Measurements from ENCODE around the gene TRIM5.
"Not testable (repeated sequence)": the region's sequence is repeated elsewhere in the genome, so short reads cannot be mapped to it uniquely, and the experiment has no call there.

Gene TRIM5

DNA sequence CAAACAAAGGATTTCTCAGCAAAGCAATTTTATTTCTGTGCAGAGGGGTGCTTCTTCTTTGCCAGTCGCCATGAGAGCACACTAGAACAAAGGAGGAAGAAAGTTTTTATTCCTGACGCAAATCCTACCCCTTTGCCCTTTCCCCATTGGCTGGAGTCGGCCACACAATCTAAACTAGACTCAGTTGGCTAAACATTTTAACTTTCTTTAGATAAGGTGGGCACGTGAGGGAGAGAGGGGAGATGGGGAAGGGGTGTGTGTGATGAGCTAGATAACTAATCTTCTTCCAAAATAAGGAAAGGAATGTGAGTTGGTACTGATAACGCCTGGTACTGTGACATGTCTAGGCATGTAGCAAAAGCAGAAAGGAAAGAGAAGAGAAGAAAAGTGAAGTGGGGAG lies 5.3 kb upstream of the TRIM5 start:
- H3K4me3 ChIP-seq (ENCODE audit: low read depth, low read length), result peak overlapping the region; percentile 13

DNA sequence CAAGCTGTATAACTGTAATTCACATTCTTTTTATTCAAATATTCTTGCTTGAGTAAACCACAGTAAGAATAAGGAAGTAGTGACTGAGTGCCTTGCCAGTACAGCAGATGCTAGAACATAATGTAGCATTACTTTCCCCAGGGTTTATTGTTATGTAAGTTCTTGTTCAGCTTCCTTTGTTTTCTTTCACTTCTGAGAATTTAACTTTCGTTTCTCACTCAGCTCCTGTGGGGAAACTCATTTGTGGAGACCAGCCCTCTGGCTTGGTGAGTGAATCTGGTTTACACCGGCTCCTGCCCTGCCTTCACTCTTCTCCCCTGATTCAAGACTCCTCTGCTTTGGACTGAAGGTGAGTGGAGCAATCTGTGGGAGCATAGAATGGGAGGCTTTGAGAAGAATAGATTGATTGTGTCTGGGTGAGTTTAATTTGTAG lies 4.7 kb upstream of the TRIM5 start, which contains the start of gene TRIM22:
Gene TRIM22 (plus strand): TSS at position 240 of the 433 bp plus-strand sequence. CDS start 6,443 bp downstream, outside the sequence.
- H3K4me3 ChIP-seq (ENCODE audit: low read depth, low read length), result peak within 1 kb of the TSS; percentile 13

DNA sequence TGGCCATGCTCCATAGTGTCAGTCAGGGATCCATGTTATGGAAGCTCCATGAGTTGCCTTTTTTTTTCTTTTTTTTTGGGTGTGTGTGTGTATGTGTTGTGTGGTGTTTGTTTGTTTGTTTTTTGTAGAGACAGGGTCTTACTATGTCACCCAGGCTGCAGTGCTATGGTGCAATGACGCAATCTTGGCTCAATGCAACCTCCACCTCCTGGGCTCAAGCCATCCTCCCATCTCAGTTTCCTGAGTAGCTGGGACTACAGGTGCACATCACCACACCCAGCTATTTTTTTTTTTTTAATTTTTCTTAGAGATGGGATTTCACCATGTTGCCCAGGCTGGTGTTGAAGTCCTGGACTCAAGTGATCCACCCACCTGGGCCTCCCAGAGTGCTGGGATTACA lies 3.6 kb upstream of the TRIM5 start:
- no peak overlapping the region for H3K4me3 ChIP-seq (ENCODE audit: low read depth, low read length)

DNA sequence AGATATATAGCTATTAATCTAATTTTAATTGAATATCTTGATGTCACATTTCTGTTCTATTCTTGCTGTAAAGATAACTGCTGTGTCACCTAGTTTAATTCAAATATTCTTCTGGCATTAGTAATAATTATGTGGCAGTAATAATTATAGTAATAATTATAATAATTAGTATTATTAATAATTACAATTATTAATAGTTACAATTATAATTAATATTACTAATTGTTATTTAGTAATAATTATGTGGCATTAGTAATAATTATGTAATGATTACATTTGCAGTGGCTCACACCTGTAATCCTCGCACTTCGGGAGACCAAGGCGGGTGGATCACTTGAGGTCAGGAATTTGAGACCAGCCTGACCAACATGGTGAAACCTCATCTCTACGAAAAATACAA lies 1.6 kb upstream of the TRIM5 start:
- H3K4me3 ChIP-seq (ENCODE audit: low read depth, low read length), result no peak overlapping the region

GRCh38 chr11:5684036-5684645 lies 733 bp downstream of the TRIM5 start:
- H3K4me3 ChIP-seq (ENCODE audit: low read depth, low read length), result peak overlapping the region; percentile 55

- not testable (repeated sequence) for H3K4me3 ChIP-seq (ENCODE audit: low read depth, low read length)
These were observed 1.3 kb downstream of the TRIM5 start for GRCh38 chr11:5683620-5684019.

DNA sequence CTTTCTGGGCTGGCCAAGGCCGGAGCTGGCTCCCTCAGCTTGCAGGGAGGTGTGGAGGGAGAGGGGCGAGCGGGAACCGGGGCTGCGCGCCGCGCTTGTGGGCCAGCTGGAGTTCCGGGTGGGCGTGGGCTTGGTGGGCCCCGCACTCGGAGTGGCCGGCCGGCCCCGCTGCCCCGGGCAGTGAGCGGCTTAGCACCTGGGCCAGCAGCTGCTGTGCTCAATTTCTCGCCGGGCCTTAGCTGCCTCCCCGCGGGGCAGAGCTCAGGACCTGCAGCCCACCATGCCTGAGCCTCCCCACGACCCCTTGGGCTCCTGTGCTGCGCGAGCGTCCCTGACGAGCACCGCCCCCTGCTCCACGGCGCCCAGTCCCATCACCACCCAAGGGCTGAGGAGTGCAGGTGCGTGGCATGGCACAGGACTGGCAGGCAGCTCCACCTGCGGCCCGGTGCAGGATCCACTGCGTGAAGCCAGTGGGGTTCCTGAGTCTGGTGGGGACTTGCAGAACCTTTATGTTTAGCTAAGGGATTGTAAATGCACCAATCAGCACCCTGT lies 1.9 kb downstream of the TRIM5 start:
- H3K4me3 ChIP-seq (ENCODE audit: low read depth, low read length), result not testable (repeated sequence)

- H3K4me3 ChIP-seq (ENCODE audit: low read depth, low read length), result no peak overlapping the region
These were observed 5.1 kb downstream of the TRIM5 start for GRCh38 chr11:5679811-5680210.

- no peak overlapping the region for H3K4me3 ChIP-seq (ENCODE audit: low read depth, low read length)
These were observed 10.5 kb downstream of the TRIM5 start for GRCh38 chr11:5674391-5674790.

DNA sequence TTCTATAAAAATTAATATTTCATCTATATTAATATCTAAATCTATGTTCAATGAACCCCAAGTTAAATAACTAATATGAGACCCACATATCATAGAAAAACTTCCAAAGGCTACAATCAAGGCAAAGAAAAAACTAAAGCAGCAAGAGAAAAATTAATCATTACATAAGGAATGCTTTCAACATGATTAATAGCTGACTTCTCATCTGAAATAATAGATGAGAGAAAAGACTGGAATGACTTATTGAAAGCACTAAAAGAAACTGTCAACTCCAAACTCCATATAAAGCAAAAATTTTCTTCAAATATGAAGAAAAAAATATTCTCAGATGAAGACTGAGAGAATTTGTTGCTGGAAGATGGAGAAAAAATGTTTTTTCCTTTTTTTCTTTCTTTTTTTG lies 13.0 kb downstream of the TRIM5 start:
- no peak overlapping the region for H3K4me3 ChIP-seq (ENCODE audit: low read depth, low read length)

GRCh38 chr11:5666402-5666793 lies 18.5 kb downstream of the TRIM5 start:
- no peak overlapping the region for H3K4me3 ChIP-seq (ENCODE audit: low read depth, low read length)

DNA sequence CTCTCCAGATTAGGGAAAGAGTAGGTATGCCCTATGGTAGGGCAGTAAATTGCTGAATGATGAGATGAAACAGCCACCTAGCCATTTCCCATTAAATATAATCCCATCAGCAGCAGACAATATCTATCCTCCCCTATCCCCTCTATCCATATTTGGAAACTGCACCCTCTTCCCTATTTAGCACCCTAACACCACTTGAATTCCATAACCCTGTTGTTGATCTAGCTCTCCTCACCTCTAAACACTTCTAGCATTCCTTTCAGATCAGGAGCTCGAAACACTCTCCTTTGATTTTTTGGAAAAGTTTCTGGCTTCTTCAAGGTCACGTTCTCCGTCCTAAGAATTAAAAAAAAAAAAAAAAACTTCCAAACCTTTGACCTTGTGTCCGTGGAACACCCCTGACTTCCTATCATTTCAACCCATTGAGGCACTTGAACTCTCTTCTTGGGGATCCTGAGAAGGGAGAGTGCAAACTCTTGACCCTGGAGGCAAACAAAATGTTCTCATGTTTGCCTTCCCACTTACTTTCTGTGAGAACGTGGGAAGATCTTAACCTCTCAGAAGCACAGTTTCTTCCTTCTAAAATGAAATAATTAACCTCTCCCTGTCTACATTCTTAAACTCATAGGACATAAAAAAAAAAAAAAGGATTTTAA lies 19.0 kb downstream of the TRIM5 start:
- H3K4me3 ChIP-seq (ENCODE audit: low read depth, low read length), result no peak overlapping the region

DNA sequence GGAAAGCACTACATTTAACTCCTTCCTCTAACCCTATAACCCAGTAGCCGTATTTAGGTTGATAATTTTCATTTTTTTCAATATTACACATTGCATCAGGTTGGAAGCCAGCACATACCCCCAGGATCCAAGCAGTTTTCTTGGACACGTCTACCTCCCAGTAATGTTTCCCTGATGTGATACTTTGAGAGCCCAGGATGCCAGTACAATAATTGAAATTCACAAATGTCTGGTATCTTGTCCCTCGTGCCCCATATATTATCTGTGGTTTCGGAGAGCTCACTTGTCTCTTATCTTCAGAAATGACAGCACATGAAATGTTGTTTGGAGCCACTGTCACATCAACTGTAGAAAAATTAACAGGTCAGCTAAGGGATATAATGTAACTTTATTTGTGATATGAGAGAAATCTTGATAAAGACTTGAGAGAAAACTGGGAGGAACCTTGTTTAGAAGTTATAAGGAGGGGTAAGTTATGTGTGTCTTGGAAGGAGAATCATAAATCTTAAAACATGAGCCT lies 19.8 kb downstream of the TRIM5 start:
- no peak overlapping the region for H3K4me3 ChIP-seq (ENCODE audit: low read depth, low read length)

- H3K4me3 ChIP-seq (ENCODE audit: low read depth, low read length), result no peak overlapping the region
These were observed 21.4 kb downstream of the TRIM5 start for GRCh38 chr11:5663511-5663910.

DNA sequence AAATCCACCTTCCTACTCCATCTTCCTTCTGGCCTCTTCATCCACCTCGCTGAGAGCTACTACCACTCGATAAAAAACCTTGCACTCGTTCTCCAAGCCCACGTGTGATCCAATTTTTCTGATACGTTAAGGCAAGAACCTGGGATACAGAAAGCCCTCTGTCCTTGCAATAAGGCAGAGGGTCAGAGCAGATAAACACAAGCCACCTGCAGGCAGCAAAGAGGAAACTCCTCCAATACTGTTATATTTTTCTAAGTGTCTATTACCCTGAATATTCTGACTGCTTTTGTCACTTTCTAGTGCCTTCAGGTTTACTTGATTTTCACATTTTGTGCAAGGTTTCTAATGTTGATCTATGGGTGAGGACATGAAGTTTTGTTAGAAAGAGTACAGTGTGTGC lies 26.6 kb downstream of the TRIM5 start:
- no peak overlapping the region for H3K4me3 ChIP-seq (ENCODE audit: low read depth, low read length)

GRCh38 chr11:5656956-5657355 lies 27.9 kb downstream of the TRIM5 start:
- H3K4me3 ChIP-seq (ENCODE audit: low read depth, low read length), result not testable (repeated sequence)

DNA sequence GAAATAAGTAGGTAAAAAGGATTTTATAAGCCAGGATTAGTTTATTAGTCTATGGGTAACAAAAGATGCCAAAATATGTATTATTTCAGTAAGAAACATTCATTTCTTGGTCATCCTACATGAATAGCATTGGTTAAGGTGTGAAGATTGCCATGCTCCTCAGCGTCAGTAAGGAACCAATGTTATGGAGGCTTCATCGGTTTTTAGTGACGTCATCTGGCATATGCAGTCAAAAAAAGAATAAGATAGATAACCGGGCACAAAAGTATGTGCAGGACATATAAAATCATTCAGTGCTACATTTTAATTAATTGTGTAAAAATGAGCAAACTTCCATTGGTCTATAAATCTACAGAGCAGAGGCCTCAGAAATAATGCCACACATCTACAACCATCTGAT lies 29.4 kb downstream of the TRIM5 start:
- H3K4me3 ChIP-seq (ENCODE audit: low read depth, low read length), result no peak overlapping the region

GRCh38 chr11:5646139-5646538 lies 38.7 kb downstream of the TRIM5 start:
- H3K4me3 ChIP-seq (ENCODE audit: low read depth, low read length), result no peak overlapping the region

- H3K4me3 ChIP-seq (ENCODE audit: low read depth, low read length), result no peak overlapping the region
These were observed 41.3 kb downstream of the TRIM5 start for GRCh38 chr11:5643585-5643984.

DNA sequence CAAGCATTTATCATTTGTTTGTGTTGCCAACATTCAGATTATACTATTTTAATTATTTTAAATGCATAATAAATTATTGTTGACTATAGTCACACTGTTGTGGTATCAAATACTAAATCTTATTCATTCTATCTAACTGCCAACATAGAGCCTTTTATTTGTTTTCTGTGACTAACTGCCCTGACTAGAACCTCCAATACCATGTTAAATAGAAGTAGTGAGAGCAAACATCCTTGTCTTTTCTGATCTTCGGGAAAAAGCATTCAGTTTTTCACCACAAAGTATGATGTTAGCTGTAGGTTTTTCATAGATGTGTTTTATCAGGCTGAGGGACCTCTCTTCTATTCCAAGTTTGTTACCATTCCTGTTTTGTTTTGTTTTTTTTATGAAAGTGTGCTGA lies 44.9 kb downstream of the TRIM5 start:
- H3K4me3 ChIP-seq (ENCODE audit: low read depth, low read length), result no peak overlapping the region

GRCh38 chr11:5631969-5632635 lies 52.8 kb downstream of the TRIM5 start:
- no peak overlapping the region for H3K4me3 ChIP-seq (ENCODE audit: low read depth, low read length)

DNA sequence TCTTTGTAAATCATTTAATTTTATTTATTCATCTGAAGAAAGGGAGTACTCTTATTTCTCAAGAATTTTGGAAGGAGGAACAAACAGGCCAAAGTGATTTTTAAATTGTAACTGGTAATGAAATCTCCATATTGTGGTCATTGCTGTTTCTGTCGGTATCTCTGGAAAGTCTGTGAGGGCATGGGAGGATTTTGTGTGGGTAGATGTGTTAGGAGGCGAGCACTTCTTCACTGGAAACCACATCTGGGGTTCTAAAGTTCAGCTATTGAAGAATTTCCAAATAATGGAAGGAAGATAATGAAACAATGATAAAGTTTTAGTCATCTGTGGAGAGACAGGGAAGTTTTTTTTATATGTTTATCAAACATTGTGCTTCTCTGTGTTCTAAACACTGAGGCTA lies 53.5 kb downstream of the TRIM5 start:
- H3K4me3 ChIP-seq (ENCODE audit: low read depth, low read length), result no peak overlapping the region
